Keratinocyte (primary cell): ENCODE data around the gene TMEM143. TPM values are rescaled to one million over a fixed set of nuclear protein-coding genes. Genes with fewer than 3 reads are reported as not detected.
A peak's percentile ranks its signal among the peaks of the same experiment; 100 is the strongest.
"Not testable (repeated sequence)": the region's sequence is repeated elsewhere in the genome, so short reads cannot be mapped to it uniquely, and the experiment has no call there.

ENCODE experiments used
- DNase-seq: peaks from one replicate; pipeline ENCODE4 v3.0.0-alpha.2; 2011; ENCODE audit warnings: low read depth, missing footprints, low spot score
- FAIRE-seq: peaks from 2 replicates; lab custom pipeline; 2011; peaks lifted over from hg19 to GRCh38; lab: Jason Lieb, UNC
- H2AFZ ChIP-seq: 2 replicates; pipeline ENCODE4 v1.6.0; 2012; ENCODE audit warnings: low read length, control low read depth, inconsistent platforms; ENCODE audit not compliant: control insufficient read depth
- H3K27ac ChIP-seq: 2 replicates; pipeline ENCODE4 v1.5.1; 2011; ENCODE audit warnings: low read length; ENCODE audit not compliant: control insufficient read depth, insufficient read depth
- H3K27me3 ChIP-seq: 3 replicates; pipeline ENCODE4 v1.6.0; 2011; ENCODE audit warnings: low read length; ENCODE audit not compliant: control insufficient read depth, insufficient read depth; ENCODE audit errors: extremely low read depth
- H3K36me3 ChIP-seq, 2 experiments: 2 replicates in 1 of 2; 3 replicates in 1 of 2; pipeline ENCODE4 v1.5.1; 2011; ENCODE audit warnings: low read length in 2 of 2, mild to moderate bottlenecking in 1 of 2; ENCODE audit not compliant: control insufficient read depth in 2 of 2, insufficient read depth in 2 of 2; ENCODE audit errors: extremely low read depth in 1 of 2
- H3K4me1 ChIP-seq: 3 replicates; pipeline ENCODE4 v1.5.1; 2011; ENCODE audit warnings: low read length; ENCODE audit not compliant: control insufficient read depth, insufficient read depth; ENCODE audit errors: extremely low read depth
- H3K4me2 ChIP-seq: 3 replicates; pipeline ENCODE4 v1.6.0; 2011; ENCODE audit warnings: low read depth, low read length; ENCODE audit not compliant: control insufficient read depth, insufficient read depth; ENCODE audit errors: extremely low read depth
- H3K4me3 ChIP-seq, 3 experiments: fragments of 200-600 bp in 1 of 3; sonication (generic) in 1 of 3; 2 replicates in 2 of 3; 3 replicates in 1 of 3; pipeline ENCODE4 v1.5.1; 2011 to 2016; ENCODE audit warnings: low read length in 3 of 3, mild to moderate bottlenecking in 3 of 3, control low read depth in 2 of 3, inconsistent platforms in 1 of 3, low read depth in 1 of 3, mixed read lengths in 1 of 3, mixed run types in 1 of 3, moderate library complexity in 1 of 3; ENCODE audit not compliant: control insufficient read depth in 2 of 3, insufficient read depth in 2 of 3; ENCODE audit errors: extremely low read depth in 1 of 3
- H3K79me2 ChIP-seq: 2 replicates; pipeline ENCODE4 v1.6.0; 2012; ENCODE audit warnings: low read length; ENCODE audit not compliant: control insufficient read depth, insufficient read depth
- H3K9ac ChIP-seq: 3 replicates; pipeline ENCODE4 v1.6.0; 2011; ENCODE audit warnings: low read length; ENCODE audit not compliant: control insufficient read depth, insufficient read depth; ENCODE audit errors: extremely low read depth
- H3K9me1 ChIP-seq: 3 replicates; pipeline ENCODE4 v1.6.0; 2011; ENCODE audit warnings: low read length; ENCODE audit not compliant: control insufficient read depth, insufficient read depth; ENCODE audit errors: extremely low read depth
- H3K9me3 ChIP-seq: 2 replicates; pipeline ENCODE4 v1.5.1; 2012; ENCODE audit warnings: low read depth, low read length; ENCODE audit not compliant: control insufficient read depth
- H4K20me1 ChIP-seq: 3 replicates; pipeline ENCODE4 v1.6.0; 2011; ENCODE audit warnings: low read length; ENCODE audit not compliant: control insufficient read depth, insufficient read depth; ENCODE audit errors: extremely low read depth
- CTCF ChIP-seq, 3 experiments: IDR thresholded peaks in 1 of 3; conservative IDR thresholded peaks in 1 of 3; optimal IDR thresholded peaks in 1 of 3; 2 replicates in 2 of 3; 3 replicates in 1 of 3; pipeline versions ENCODE3 to v1.5.1; 2011; ENCODE audit warnings: low read length in 3 of 3, mild to moderate bottlenecking in 3 of 3, moderate library complexity in 2 of 3, control low read depth in 1 of 3, inconsistent platforms in 1 of 3; ENCODE audit not compliant: insufficient read depth in 2 of 3; ENCODE audit errors: extremely low read depth in 1 of 3
- EZH2 ChIP-seq: IDR thresholded peaks from one replicate; pipeline ENCODE4 v1.6.1; 2012; ENCODE audit warnings: inconsistent platforms, mild to moderate bottlenecking, low read length, moderate library complexity
- dilution Hi-C: fragments of 300-500 bp; cut with MboI; formaldehyde crosslinking; loops from one replicate; pipeline ENCODE4 v1.7.0; 2020; ENCODE audit warnings: low sequenced_read_pairs; ENCODE audit not compliant: extremely low pct_ligation_motif_present
- polyA plus RNA-seq, 5 experiments: library from polyadenylated mRNA; depleted of rRNA in 3 of 5; stranded (reverse) in 3 of 5; stranded (forward) in 1 of 5; unstranded in 1 of 5; fragments of >200 nt; gene quantifications; 1 replicate in 1 of 5; 2 replicates in 3 of 5; 3 replicates in 1 of 5; pipeline versions ENCODE4 v1.2.1 to v1.2.3, GENCODE V29; 2011 to 2012; ENCODE audit warnings: missing spikeins in 2 of 5, low read depth in 1 of 5, low replicate concordance in 1 of 5

TMEM143 gene
- polyA plus RNA-seq, 1 donor (not counting 4 experiments of a cell fraction or from before 2014, with no cell fraction given): 2.9 TPM

GRCh38 chr19:48393559-48394330 lies 30.0 kb upstream of the TMEM143 start, which contains the start of gene GRIN2D:
GRIN2D (plus strand) TSS chr19:48393668; CDS start chr19:48398393, 4,725 bp downstream.
- Histone ChIP-seq H3K9me3 (no peaks in the 10 kb centered on the region), H3K4me3 (peak within 1 kb of the TSS in 2 of 3 experiments; percentile 16 to 36), H3K9me1 (no peaks in the 10 kb centered on the region), H3K4me1 (peaks cover 17% of the 10 kb centered on the region), H3K4me2 (peak within 1 kb of the TSS; percentile 57), H3K36me3 (peaks cover 3 to 4% of the 10 kb centered on the region in 2 experiments), H3K79me2 (peaks cover 17% of the 10 kb centered on the region), H2AFZ (no peak within 1 kb of the TSS), H4K20me1 (no peaks in the 10 kb centered on the region), H3K27me3 (peaks cover 37% of the 10 kb centered on the region), H3K9ac (no peak within 1 kb of the TSS), H3K27ac (no peak within 1 kb of the TSS)
- no peak for DNase-seq
- no peak for TF ChIP-seq CTCF (optimal IDR thresholded peaks at IDR 0.05 in 1 of 3, IDR thresholded peaks at IDR 0.05 in 1 of 3, conservative IDR thresholded peaks at IDR 0.05 in 1 of 3; ENCODE audit: extremely low read depth in 1 of 3, insufficient read depth in 2 of 3, low read length in 3 of 3)
- peak; percentile 79 for TF ChIP-seq EZH2
- dilution Hi-C loops: no loop called here
- no peak for FAIRE-seq

- dilution Hi-C loops: no loop called here
- H3K27ac ChIP-seq: no peak overlapping the region
- no peak overlapping the region for H2AFZ ChIP-seq
Observed at GRCh38 chr19:48392860-48393558, 29.3 kb upstream of the TMEM143 start.

GRCh38 chr19:48392006-48392344 lies 28.2 kb upstream of the TMEM143 start:
- H2AFZ ChIP-seq, H4K20me1 ChIP-seq, H3K4me1 ChIP-seq, H3K27ac ChIP-seq, H3K9ac ChIP-seq, DNase-seq, H3K4me3 ChIP-seq, H3K4me2 ChIP-seq, H3K9me1 ChIP-seq, H3K9me3 ChIP-seq, dilution Hi-C loops, FAIRE-seq: not testable (repeated sequence)
- peaks cover 11 to 17% of the 10 kb centered on the region in 2 experiments for H3K36me3 ChIP-seq
- H3K27me3 ChIP-seq: peaks cover 37% of the 10 kb centered on the region
- peaks cover 18% of the 10 kb centered on the region for H3K79me2 ChIP-seq

More at GRCh38 chr19:48392860-48393558, 29.3 kb upstream of the TMEM143 start:
- H3K79me2 ChIP-seq: peaks cover 17% of the 10 kb centered on the region
- DNase-seq (no peak), FAIRE-seq (no peak)
- H3K9me1 ChIP-seq: no peaks in the 10 kb centered on the region
- H3K4me3 ChIP-seq: no peak overlapping the region
- H3K9ac ChIP-seq: no peak overlapping the region
- no peaks in the 10 kb centered on the region for H3K9me3 ChIP-seq
- H3K27me3 ChIP-seq: peaks cover 37% of the 10 kb centered on the region
- TF ChIP-seq EZH2: no peak
- no peak for TF ChIP-seq CTCF (optimal IDR thresholded peaks at IDR 0.05 in 1 of 3, IDR thresholded peaks at IDR 0.05 in 1 of 3, conservative IDR thresholded peaks at IDR 0.05 in 1 of 3; ENCODE audit: extremely low read depth in 1 of 3, insufficient read depth in 2 of 3, low read length in 3 of 3)
- H3K36me3 ChIP-seq: peaks cover 3 to 7% of the 10 kb centered on the region in 2 experiments
- no peaks in the 10 kb centered on the region for H4K20me1 ChIP-seq
- peaks cover 17% of the 10 kb centered on the region for H3K4me1 ChIP-seq
- H3K4me2 ChIP-seq: no peak overlapping the region
